NT2/D1 (cell line): ENCODE results near the gene RETREG3.

ENCODE experiments used
- SUZ12 ChIP-seq: IDR thresholded peaks from 2 replicates; pipeline ENCODE4 v1.6.1; 2011; ENCODE audit not compliant: insufficient read length, insufficient read depth; ENCODE audit errors: extremely low read depth
- YY1 ChIP-seq: IDR thresholded peaks from 2 replicates; pipeline ENCODE4 v1.6.1; 2011; ENCODE audit not compliant: insufficient read length, insufficient read depth
- ZNF274 ChIP-seq: IDR thresholded peaks from 2 replicates; pipeline ENCODE4 v1.6.1; 2011; ENCODE audit warnings: mild to moderate bottlenecking, low read depth, low read length

DNA sequence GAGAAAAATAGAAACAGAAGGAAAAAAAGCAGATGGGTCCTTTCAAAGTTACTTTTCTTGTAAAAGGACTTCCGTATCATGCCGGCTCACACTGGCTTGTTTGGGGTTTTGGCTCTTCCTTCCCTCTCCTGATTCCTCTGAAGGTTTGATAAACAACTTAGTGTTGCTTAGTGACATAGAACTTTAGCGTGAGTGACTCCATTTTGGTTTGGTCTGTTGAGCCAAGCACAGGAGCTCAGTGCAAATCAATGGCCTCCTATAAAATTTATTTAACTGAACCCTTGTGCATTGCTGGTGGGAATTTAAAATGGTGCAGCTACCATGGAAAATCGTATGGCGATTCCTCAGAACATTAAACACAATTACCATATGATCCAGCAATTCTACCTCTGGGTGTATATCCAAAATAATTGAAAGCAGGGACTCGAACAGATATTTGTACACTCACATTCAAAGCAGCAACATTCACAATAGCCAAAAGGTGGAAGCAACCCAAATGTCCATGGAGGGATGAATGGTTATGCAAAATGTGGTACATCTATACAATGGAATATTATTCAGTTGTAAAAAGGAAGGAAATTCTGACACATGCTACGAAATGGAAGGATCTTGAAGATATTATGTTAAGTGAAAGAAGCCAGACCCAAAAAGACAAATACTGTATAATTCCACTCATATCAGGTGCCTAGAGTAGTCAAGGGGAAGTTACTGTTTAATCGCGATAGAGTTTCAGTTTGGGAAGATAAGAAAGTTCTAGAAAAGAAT lies 48.8 kb upstream of the RETREG3 start:
- TF ChIP-seq YY1 (no peak), ZNF274 (no peak), SUZ12 (no peak)
